SK-N-SH (cell line): Measurements from ENCODE around the gene STRC.
"Not testable (repeated sequence)": the region's sequence is repeated elsewhere in the genome, so short reads cannot be mapped to it uniquely, and the experiment has no call there.

Experiments used
- CTCF ChIP-seq: fragments of 200-600 bp; sonication (generic); IDR thresholded peaks from 2 replicates; pipeline ENCODE4 v1.6.1; 2017; ENCODE audit warnings: antibody characterized with exemption, mild to moderate bottlenecking, moderate library complexity
- JUND ChIP-seq: IDR thresholded peaks from 2 replicates; pipeline ENCODE4 v1.4.0; 2012
- NFIC ChIP-seq: IDR thresholded peaks from 2 replicates; pipeline ENCODE4 v1.4.0; 2012; ENCODE audit warnings: borderline replicate concordance
- REST ChIP-seq: IDR thresholded peaks from 2 replicates; pipeline ENCODE4 v1.6.1; 2012; ENCODE audit warnings: mild to moderate bottlenecking, low read depth, low read length, moderate library complexity
- TAF1 ChIP-seq: IDR thresholded peaks from 2 replicates; pipeline ENCODE4 v1.6.1; 2012; ENCODE audit warnings: low read depth, mild to moderate bottlenecking, low read length, moderate library complexity, borderline replicate concordance
- USF1 ChIP-seq: IDR thresholded peaks from 2 replicates; pipeline ENCODE4 v1.4.0; 2012; ENCODE audit warnings: low read depth, borderline replicate concordance
- ZBTB33 ChIP-seq: IDR thresholded peaks from 2 replicates; pipeline ENCODE4 v1.4.0; 2012; ENCODE audit warnings: low read depth, borderline replicate concordance
- TF ChIP-seq, protein P1 (sequence below): IDR thresholded peaks from 2 replicates; pipeline ENCODE4 v1.4.0; 2012; ENCODE audit warnings: low read depth
- TF ChIP-seq, protein P2 (sequence below): fragments of 150-350 bp; IDR thresholded peaks from 2 replicates; pipeline ENCODE4 v1.6.1; 2017; ENCODE audit warnings: antibody characterized with exemption, low read length, low read depth, borderline replicate concordance

DNA sequence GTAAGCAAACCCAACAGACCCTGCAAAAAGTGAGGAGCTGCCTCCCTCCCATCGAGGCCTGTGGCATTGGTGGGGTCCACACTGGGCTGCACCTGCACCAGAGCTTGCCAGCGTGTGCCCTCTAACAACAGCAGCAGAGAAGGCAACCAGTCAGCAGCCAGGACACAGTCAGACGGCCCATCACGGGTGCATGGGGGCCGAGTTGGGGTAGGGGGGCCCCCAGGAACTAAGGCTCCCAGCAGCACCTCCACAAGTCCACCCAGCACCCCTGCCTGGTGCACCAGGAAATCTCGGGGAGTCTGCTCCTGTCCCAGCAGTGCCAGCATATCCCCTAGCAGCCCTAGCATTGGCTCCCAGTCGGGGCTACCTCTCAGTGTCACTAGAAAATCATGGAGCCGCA, 850 bp downstream of the STRC start:
- not testable (repeated sequence) for TF ChIP-seq NFIC, CTCF, USF1, TAF1, REST, JUND, ZBTB33
- TF ChIP-seq, protein P1, sequence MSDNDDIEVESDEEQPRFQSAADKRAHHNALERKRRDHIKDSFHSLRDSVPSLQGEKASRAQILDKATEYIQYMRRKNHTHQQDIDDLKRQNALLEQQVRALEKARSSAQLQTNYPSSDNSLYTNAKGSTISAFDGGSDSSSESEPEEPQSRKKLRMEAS: not testable (repeated sequence)
- TF ChIP-seq, protein P2, sequence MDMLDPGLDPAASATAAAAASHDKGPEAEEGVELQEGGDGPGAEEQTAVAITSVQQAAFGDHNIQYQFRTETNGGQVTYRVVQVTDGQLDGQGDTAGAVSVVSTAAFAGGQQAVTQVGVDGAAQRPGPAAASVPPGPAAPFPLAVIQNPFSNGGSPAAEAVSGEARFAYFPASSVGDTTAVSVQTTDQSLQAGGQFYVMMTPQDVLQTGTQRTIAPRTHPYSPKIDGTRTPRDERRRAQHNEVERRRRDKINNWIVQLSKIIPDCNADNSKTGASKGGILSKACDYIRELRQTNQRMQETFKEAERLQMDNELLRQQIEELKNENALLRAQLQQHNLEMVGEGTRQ: not testable (repeated sequence)
